NCI-H69 (cell line): Measurements from ENCODE around the gene HOXD13.
A peak's percentile ranks its signal among the peaks of the same experiment; 100 is the strongest.

ENCODE experiments used
- DNase-seq: peaks from one replicate; lab custom pipeline; 2025; lab: John Stamatoyannopoulos, UW

Gene HOXD13

DNA sequence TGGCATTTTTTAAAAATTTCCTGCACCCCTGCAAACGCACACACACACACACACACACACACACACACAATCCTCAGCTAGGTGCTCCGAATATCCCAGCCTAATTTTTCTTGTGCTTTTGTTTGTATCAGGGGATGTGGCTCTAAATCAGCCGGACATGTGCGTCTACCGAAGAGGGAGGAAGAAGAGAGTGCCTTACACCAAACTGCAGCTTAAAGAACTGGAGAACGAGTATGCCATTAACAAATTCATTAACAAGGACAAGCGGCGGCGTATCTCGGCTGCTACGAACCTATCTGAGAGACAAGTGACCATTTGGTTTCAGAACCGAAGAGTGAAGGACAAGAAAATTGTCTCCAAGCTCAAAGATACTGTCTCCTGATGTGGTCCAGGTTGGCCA lies 1.8 kb downstream of the HOXD13 start:
- DNase-seq: no peak

GRCh38 chr2:176095421-176095820 lies 2.9 kb downstream of the HOXD13 start:
- no peak for DNase-seq

GRCh38 chr2:176096243-176096985 lies 3.9 kb downstream of the HOXD13 start:
- peak; percentile 19 for DNase-seq

- peak; percentile 92 for DNase-seq
These were observed 4.7 kb downstream of the HOXD13 start for GRCh38 chr2:176096986-176097819.

DNA sequence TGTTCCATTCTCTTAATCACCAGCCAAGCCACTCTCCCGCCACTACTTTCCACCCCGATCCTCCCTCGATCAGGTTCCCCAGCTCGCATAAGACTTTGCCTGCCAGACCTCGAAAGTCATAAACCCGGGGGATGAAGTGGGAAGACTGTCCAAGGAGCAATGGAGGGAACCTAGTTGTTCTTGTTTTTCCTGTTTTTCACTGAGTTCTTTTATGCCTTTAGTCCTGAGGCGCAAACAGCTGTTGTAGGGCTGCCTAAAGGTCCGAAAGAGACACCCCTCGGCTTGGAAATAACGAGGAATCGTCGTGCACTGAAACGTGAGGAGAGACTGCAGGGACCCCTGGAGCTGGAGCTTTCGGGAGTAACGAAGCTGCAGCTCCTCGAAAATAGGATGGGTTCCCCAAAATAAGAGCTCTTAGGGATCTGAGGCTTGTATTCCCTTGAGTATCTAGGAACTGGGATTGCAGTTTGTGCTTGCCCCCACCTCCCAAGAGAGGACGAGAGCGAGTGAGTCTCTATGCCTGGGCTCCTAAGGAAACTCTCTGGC lies 5.4 kb downstream of the HOXD13 start:
- peak; percentile 77 for DNase-seq

DNA sequence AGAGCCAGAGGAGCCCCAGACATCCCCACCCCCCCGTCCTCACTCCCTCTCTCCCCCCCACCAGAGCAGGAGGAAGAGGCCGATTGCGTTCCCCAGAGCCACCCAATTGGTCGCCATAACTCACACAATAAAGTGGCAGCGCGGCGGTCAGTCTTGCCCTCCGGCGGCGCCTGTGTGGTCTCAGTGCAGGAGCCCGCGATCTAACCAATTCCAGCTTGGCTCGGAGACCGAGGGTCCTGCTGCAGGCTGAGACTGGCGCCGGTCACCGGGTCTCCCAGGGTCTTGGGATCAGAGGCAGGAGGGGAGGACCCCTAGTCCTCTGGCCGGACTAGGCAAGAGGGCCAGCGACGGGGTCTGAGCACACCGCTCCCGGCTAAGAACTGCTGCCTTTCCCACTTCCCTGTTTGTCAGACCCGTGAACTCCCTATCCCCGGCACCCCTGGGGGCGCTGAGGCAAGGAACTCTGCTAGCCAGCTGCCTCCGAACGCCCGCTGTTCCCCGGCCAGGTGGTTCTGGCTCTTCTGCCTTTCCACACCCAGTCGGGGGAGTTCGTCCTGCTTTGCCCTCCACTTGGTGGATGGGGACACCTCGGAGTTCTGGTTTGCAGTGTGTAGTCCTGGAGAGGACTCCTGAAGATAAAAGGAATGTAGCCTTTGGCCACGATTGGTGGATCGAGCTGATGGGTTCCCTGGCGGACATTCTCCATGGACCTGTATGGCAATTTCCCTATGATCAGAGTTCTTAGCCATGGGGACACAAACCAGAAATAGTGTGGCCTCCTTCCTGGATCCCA lies 6.0 kb downstream of the HOXD13 start:
- peak; percentile 86 for DNase-seq

DNA sequence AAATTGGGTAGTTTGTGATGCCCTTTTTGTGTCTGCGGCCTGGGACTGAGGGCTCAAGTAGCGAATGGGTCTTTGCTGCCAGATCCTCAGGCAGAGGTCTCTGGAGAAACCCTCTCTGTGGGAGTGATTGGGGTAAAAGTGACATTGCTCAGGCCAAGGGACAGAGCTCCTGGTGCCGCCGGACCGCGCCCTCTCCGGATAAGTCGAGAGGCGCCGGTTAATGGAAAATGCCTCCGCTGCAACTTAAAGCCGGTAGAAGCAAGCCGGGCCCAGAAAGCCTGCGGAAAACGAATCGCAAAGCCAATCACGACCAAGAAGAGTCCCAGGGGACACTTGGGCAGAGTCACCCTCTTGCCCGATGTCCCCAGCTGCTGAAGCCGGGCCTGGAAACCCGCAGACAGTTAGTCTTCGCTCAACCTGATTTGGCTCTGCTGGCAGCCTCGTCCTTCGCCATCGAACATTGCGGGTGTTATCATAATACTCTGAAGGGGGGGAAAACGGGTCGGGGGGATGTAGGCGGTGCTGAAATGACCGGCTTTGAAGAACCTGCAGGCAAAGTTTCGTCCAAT lies 6.7 kb downstream of the HOXD13 start:
- no peak for DNase-seq

GRCh38 chr2:176099728-176100546 lies 7.4 kb downstream of the HOXD13 start, which contains the start of gene HOXD12:
HOXD12 (plus strand) TSS chr2:176099795; CDS start chr2:176099802, 7 bp downstream.
- no peak for DNase-seq

- DNase-seq: no peak
These were observed 8.1 kb downstream of the HOXD13 start for GRCh38 chr2:176100547-176101140.

- DNase-seq: no peak
These were observed 8.8 kb downstream of the HOXD13 start for GRCh38 chr2:176101216-176101830.

GRCh38 chr2:176101842-176102241 lies 9.3 kb downstream of the HOXD13 start:
- DNase-seq: no peak

DNA sequence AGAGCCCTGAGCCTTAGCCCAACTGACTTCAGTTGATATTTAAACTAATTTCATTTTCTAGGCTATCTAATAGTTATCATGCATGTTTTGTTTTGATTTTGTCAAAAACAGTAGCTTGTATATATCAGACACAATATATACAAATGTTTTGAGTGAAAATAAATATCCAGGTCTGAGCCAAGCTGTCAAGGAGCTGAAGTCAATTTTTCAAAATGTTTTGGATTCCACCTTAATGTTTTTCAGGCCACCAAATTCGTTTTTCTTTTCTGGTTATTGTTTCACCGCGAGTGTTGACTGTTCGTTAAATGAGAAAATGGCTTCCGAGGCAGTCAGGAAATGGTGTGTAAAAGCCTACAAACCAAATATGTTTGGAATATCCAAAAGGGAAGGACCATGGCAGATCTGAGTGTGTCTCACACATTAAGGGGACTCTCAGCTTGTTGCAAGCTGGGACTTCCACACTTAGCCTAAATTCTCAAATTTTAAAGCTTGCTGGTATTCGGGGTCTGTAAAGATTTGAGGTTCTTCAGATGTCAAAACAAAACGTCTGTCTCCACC lies 9.9 kb downstream of the HOXD13 start:
- no peak for DNase-seq

- DNase-seq: no peak
These were observed 10.7 kb downstream of the HOXD13 start for GRCh38 chr2:176103194-176103593.

GRCh38 chr2:176103742-176104315 lies 11.3 kb downstream of the HOXD13 start:
- no peak for DNase-seq

DNA sequence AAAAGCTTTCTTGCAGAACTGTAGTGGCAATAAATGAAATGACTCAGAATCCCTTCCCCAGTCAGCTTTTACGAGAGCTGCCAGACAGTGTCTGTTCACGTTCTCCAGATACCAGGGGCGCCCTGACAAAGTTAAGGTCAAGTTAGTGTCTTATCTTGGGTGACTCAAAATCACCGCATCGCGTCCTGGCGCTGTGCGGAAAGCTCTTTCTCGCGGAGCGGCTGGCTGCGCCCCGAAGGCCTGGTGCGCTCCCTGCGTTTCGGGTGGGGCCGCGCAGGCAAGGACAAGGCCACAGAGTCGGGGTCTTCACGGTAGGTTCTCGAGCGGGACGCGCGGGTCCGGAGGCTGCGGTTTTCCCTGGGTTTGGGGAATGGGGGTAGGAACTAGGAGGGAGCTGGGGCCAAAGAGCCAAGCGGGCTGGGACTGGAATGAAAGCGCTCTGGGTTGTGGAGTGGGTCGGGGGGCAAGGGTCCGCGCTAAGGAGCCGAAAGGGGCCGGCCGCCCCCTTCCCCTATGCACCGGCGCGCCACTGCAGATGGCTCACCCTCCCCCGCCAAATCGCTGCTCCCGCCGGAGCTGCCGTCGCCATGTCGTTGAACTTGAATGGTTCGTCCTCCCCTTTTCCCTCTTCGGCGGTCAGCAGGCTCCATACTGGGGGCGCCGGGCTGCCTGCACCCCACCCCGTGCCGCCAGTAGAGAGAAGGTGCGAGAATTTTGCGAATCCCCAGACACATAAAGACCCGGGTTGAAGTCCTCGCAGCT lies 12.0 kb downstream of the HOXD13 start:
- no peak for DNase-seq

DNA sequence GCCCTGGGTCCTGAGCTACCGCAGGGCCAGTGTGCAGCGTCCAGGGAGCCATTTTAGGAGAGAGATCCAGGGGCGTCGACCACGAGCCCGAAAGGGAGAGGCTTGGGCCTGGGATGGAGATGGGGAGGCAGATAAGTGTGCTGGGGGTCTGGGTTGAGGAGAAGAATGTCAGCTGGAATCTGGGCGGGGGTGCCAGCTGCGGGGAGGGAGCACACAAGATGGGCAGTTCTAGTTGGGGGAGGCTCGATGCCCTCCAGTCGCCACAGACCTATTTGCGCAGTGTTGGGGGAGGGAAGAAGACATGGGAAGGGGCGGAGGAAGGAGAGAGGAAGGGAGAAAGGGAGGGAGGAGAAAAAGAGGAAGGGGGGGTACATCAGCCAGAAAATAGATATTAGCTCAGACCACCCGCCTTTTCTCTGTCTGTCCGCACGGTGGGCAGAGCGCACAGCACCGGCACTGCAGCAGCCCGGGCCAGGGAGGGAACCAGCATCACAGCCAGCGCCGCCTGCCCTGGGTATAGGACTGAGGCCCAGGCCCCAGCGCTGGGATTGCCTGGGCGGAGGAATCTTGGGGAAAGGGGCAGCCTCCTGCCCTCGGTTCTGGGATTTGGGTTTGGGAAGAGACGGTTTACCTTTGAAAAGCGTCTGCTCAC lies 12.7 kb downstream of the HOXD13 start:
- no peak for DNase-seq

DNA sequence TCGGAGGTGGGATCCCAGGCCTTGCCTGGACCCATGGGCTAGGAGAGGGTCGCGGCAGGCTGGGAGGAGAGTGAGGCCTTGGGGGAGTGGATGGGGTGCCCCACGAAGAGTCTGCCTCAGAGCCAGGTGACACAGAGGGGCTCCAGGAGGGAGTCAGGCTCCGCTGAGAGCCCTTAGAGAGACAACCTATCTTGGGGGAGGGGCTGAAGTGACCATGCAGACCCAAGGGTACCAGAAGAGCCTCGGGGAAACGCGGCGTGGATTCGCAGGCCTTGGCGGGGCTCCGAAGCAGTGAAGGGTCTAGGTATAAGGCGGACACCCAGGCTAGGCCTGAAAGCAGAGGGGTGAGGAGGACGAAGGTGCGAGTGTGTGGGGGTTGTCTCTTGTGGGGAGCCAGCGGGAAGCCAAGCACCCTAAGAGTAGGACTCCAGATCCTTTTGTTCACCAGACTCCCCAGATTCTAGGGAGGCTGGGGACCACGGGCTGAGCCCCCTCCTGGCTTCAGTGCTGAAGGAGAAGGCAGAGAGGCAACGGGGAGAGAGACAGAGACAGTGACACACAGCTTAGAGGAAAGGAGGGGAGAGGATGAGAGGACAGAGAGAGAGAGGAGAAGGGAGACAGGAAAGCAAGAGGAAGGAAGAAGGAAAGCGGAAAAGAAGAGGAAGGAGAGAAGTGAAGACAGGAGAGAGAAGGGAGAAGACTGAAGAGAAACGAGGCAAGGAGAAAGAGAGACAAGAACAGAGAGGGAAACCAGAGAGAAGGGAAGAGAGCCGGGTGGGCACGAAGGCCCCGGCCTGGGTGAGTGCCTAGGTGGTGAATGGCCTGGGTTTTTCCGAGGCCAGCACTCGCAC lies 13.4 kb downstream of the HOXD13 start:
- DNase-seq: peak; percentile 39
